Muscle of arm (tissue), 12 donors: ENCODE results near the gene MAP2K1. TPM values are rescaled to one million over a fixed set of nuclear protein-coding genes. Genes with fewer than 3 reads are reported as not detected.
A peak's percentile ranks its signal among the peaks of the same experiment; 100 is the strongest.
"Not testable (repeated sequence)": the region's sequence is repeated elsewhere in the genome, so short reads cannot be mapped to it uniquely, and the experiment has no call there.

Source experiments
- DNase-seq: peaks from one replicate; pipeline ENCODE4 v3.0.0-alpha.2; 2013
- polyA plus RNA-seq, 12 donors: library from polyadenylated mRNA; unstranded; fragments of 120-200 nt; gene quantifications; one replicate each; pipeline ENCODE4 v1.2.1, GENCODE V29; 2013; ENCODE audit not compliant: insufficient read length in 12 of 12

MAP2K1 gene
- polyA plus RNA-seq, 12 donors = 61.1 to 183 (median 113) TPM; not detected in 1

GRCh38 chr15:66503041-66503648 lies 116.4 kb downstream of the MAP2K1 start:
- not testable (repeated sequence) for DNase-seq

GRCh38 chr15:66503780-66504562 lies 117.3 kb downstream of the MAP2K1 start:
- no peak for DNase-seq

GRCh38 chr15:66504563-66505429 lies 118.1 kb downstream of the MAP2K1 start, which contains the start of the genes RPL4 and ZWILCH:
Gene RPL4, minus strand, starts transcription at chr15:66504855. Its CDS starts 65 bp downstream, at chr15:66504790.
Gene ZWILCH, plus strand, starts transcription at chr15:66505326. Its CDS starts 13 bp downstream, at chr15:66505339.
- peak; percentile 91 for DNase-seq

- no peak for DNase-seq
Measured at GRCh38 chr15:66505430-66505811, 118.7 kb downstream of the MAP2K1 start.

GRCh38 chr15:66505818-66506217 lies 119.1 kb downstream of the MAP2K1 start:
- DNase-seq = no peak

DNA sequence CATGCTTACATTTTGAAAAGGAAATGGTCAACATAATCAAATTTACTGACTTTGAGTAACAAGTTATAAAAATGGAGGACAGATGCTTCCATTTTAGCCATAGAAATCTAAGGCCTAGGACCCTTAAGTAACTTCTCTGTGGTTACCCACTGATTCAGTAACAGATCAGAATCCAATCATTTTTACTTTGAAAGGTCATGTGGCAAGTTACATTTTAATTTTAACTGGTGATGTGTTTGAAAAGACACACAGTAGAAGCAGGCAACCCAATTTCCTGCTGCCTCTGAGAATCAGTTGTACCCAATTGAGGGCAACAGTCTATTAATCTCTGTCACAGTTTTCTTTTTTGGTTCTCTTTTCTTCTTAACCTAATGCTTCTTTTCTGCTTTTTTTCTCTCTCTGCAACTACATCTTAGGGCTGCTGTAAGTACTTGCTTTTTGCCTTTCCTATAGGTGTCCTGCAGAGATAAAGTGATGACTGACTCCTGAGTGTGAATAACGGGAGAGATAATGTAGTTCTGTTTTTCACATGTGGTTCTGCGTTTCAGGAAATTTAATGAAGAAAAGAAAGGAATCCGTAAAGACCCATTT lies 121.7 kb downstream of the MAP2K1 start:
- DNase-seq = no peak

- DNase-seq = no peak
Measured at GRCh38 chr15:66514586-66514985, 127.9 kb downstream of the MAP2K1 start.

DNA sequence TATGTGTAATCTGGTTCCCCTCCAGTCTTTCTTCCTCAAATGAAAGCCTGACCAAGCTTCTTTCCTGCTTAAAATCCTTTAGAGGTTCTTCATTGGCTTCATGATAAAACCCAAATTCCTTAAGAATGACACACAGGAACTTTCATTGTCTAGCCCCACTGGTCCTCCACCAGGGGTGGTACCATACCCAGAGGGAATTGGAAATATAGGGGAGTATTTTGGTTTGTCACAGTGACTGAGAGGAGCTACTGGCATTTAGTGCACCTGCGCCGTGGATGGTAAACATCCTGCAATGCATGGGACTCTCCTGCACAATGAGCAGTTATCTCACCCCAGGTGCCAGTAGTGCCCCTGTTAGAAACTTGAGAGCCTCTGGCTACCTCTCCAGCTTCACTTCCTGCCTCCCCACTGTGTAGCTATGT lies 129.2 kb downstream of the MAP2K1 start:
- no peak for DNase-seq

GRCh38 chr15:66523926-66524325 lies 137.2 kb downstream of the MAP2K1 start:
- DNase-seq = no peak

GRCh38 chr15:66524838-66525237 lies 138.1 kb downstream of the MAP2K1 start:
- no peak for DNase-seq

DNA sequence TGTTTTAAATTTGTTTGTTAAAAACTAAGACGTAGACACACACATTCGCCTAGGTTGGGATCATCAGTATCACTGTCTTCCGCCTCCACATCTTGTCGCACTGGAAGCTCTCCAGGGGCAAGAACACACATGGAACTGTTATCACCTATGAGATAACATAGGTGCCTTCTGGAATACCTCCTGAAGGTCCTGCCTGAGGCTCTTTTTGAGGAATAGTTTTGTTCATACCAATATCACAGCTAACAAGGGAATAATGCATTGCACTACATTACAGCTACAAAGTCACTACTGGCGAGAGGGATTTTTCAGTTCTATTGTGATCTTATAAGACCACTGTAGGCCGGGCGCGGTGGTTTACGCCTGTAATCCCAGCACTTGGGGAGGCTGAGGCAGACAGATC lies 148.3 kb downstream of the MAP2K1 start:
- DNase-seq = no peak

Other genes with a start within 250 kb of the MAP2K1 start
- gene MEGF11, start 133.2 kb upstream of the MAP2K1 start, polyA plus RNA-seq = 1 to 10 TPM in 2 of 12 donors, under 1 TPM in 8, not detected in 2; 0.12 to 1.6 (median 0.60) TPM
- gene DIS3L, start 93.3 kb upstream of the MAP2K1 start, polyA plus RNA-seq = 10 to 100 TPM in 11 of 12 donors, not detected in 1; 26.0 to 47.9 (median 31.8) TPM
- 10 to 100 TPM in 9 of 12 donors, 1 to 10 TPM in 1, not detected in 2; 9.5 to 16.7 (median 13.2) TPM for gene TIPIN, start 30.2 kb upstream of the MAP2K1 start, polyA plus RNA-seq
- gene SNAPC5, start 110.8 kb downstream of the MAP2K1 start, polyA plus RNA-seq = 10 to 100 TPM in 11 of 12 donors, not detected in 1; 25.7 to 44.2 (median 37.4) TPM
- gene RPL4, start 117.9 kb downstream of the MAP2K1 start, polyA plus RNA-seq = 1,000 to 10,000 TPM; 1,608 to 6,170 (median 5,721) TPM
- 10 to 100 TPM in 11 of 12 donors, not detected in 1; 10.5 to 29.7 (median 18.3) TPM for gene ZWILCH, start 118.4 kb downstream of the MAP2K1 start, polyA plus RNA-seq
- gene LCTL, start 179.1 kb downstream of the MAP2K1 start, polyA plus RNA-seq = under 1 TPM in 10 of 12 donors, not detected in 2; 0.09 to 0.62 (median 0.21) TPM